ENCODE results near the gene KRTAP5-1.

DNA sequence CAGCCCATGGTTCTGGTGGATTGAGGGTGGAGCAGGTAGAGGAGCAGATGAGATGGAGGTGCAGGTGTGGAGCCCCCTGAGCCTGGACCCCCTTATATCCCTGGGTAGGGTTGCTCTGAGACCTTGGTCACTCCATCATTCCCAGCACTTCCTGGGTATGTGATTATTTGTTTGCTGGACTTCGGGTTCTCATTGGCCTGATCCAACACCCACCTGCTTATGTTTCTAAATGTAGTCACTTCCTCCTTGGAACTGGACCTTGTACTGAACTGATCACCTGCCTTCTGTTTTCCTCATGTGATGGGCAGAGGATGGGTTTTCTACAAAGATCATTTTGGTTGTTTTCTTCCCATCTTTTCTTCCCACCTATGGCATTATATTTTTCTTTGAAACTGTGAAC, 37.0 kb upstream of the KRTAP5-1 start, which contains the start of gene KRTAP5-4:
- TF ChIP-seq EZH2 (IDR thresholded peaks at IDR 0.05; ENCODE audit: low read length): no peak
- TF ChIP-seq, protein P1, sequence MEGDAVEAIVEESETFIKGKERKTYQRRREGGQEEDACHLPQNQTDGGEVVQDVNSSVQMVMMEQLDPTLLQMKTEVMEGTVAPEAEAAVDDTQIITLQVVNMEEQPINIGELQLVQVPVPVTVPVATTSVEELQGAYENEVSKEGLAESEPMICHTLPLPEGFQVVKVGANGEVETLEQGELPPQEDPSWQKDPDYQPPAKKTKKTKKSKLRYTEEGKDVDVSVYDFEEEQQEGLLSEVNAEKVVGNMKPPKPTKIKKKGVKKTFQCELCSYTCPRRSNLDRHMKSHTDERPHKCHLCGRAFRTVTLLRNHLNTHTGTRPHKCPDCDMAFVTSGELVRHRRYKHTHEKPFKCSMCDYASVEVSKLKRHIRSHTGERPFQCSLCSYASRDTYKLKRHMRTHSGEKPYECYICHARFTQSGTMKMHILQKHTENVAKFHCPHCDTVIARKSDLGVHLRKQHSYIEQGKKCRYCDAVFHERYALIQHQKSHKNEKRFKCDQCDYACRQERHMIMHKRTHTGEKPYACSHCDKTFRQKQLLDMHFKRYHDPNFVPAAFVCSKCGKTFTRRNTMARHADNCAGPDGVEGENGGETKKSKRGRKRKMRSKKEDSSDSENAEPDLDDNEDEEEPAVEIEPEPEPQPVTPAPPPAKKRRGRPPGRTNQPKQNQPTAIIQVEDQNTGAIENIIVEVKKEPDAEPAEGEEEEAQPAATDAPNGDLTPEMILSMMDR (optimal IDR thresholded peaks at IDR 0.05 in 1 of 3, IDR thresholded peaks at IDR 0.05 in 1 of 3, conservative IDR thresholded peaks at IDR 0.05 in 1 of 3; ENCODE audit: extremely low read depth in 1 of 3, insufficient read depth in 2 of 3, low read length in 3 of 3): no peak
